BJ (cell line): ENCODE data around the gene TRIM46. TPM values are rescaled to one million over a fixed set of nuclear protein-coding genes. Genes with fewer than 3 reads are reported as not detected.
A peak's percentile ranks its signal among the peaks of the same experiment; 100 is the strongest.
"Not testable (repeated sequence)": the region's sequence is repeated elsewhere in the genome, so short reads cannot be mapped to it uniquely, and the experiment has no call there.

Source experiments
- CTCF ChIA-PET: fragments of 350-600 bp; formaldehyde crosslinking; extraction: SDS; loops from one replicate; lab custom pipeline; 2021; ENCODE audit warnings: antibody characterized with exemption, inconsistent platforms; lab: Yijun Ruan, JAX
- POLR2A ChIA-PET: fragments of 300-600 bp; sonication (Branson Sonifier 250); formaldehyde crosslinking; extraction: SDS; loops from one replicate; lab custom pipeline; 2021; ENCODE audit warnings: antibody characterized with exemption; lab: Charles Lee
- DNase-seq: peaks from one replicate; pipeline ENCODE4 v3.0.0-alpha.2; 2011; ENCODE audit warnings: low read depth
- H3K27me3 ChIP-seq: 2 replicates; pipeline ENCODE4 v1.6.0; 2011; ENCODE audit warnings: low read length; ENCODE audit not compliant: control insufficient read depth, insufficient read depth
- H3K36me3 ChIP-seq: 2 replicates; pipeline ENCODE4 v1.5.1; 2011; ENCODE audit warnings: low read length; ENCODE audit not compliant: control insufficient read depth, insufficient read depth
- H3K4me3 ChIP-seq: 2 replicates; pipeline ENCODE4 v1.5.1; 2011; ENCODE audit warnings: low read depth, mild to moderate bottlenecking, control low read depth, low read length
- CTCF ChIP-seq: IDR thresholded peaks from 2 replicates; pipeline ENCODE4 v1.5.1; 2011; ENCODE audit warnings: low read depth, mild to moderate bottlenecking, control low read depth, inconsistent platforms, low read length, moderate library complexity; ENCODE audit not compliant: insufficient read depth
- polyA plus RNA-seq: library from polyadenylated mRNA; depleted of rRNA; stranded (reverse); fragments of >200 nt; gene quantifications from 2 replicates; pipeline ENCODE4 v1.2.3, GENCODE V29; 2011

The TRIM46 gene
- polyA plus RNA-seq, 1 experiment = 5.4 TPM

DNA sequence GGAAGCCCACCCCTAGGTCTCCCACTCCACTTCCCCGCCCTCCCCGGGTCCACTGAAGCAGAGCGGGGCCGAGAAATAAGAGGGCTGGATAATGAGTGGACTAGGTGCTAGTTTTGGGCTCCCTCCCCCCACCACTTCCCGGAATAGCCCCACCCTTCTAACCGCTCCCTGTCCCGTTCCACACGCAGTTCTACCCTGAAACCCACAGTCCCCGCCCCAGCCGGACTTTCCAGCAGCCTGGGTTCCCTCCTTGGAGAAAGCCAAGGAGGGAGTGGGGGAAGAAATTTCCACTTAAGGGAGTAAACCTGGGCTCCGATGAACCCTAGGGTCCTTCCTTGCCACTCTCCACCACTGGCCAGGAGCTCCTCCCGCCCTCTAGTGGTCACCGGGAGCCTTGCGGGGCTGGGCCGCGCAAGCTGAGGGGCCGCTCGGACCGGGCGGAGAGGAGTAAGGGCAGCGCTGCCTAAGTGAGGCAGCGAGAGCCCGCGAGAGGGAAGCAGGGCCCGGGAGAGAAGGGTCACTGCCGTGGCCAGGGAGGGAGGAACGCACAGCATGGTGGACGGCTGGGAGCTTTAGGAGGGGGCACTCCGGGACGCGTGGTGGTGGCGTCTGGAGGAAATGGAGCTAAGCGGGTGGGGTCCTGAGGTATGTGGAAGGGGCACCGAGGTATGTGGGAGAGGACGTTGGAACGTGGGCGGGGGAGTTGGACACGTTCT is 19.8 kb downstream of the TRIM46 start:
- TF ChIP-seq CTCF = peak; percentile 99
- Histone ChIP-seq H3K36me3 (peaks cover 10% of the 10 kb centered on the region), H3K4me3 (peak overlapping the region; percentile 64), H3K27me3 (no peaks in the 10 kb centered on the region)
- DNase-seq = peak; percentile 76
- ChIA-PET POLR2A (no interaction called here), CTCF (interaction anchor here (0.5 to 7.5 kb wide), 21 partner anchors 9 to 1580 kb away, joined by 3 to 147 read pairs (median 4); partner anchors contain the start of genes KRTCAP2, MTX1, THBS3 and TRIM46)

GRCh38 chr1:155193991-155194240 is 20.3 kb downstream of the TRIM46 start:
- H3K27me3 ChIP-seq, DNase-seq, POLR2A ChIA-PET: not testable (repeated sequence)
- H3K4me3 ChIP-seq = peak overlapping the region; percentile 64
- CTCF ChIA-PET = interaction anchor here (0.5 to 7.5 kb wide), 21 partner anchors 8 to 1580 kb away, joined by 3 to 147 read pairs (median 4); partner anchors contain the start of genes KRTCAP2, MTX1, THBS3 and TRIM46
- H3K36me3 ChIP-seq = peaks cover 11% of the 10 kb centered on the region

DNA sequence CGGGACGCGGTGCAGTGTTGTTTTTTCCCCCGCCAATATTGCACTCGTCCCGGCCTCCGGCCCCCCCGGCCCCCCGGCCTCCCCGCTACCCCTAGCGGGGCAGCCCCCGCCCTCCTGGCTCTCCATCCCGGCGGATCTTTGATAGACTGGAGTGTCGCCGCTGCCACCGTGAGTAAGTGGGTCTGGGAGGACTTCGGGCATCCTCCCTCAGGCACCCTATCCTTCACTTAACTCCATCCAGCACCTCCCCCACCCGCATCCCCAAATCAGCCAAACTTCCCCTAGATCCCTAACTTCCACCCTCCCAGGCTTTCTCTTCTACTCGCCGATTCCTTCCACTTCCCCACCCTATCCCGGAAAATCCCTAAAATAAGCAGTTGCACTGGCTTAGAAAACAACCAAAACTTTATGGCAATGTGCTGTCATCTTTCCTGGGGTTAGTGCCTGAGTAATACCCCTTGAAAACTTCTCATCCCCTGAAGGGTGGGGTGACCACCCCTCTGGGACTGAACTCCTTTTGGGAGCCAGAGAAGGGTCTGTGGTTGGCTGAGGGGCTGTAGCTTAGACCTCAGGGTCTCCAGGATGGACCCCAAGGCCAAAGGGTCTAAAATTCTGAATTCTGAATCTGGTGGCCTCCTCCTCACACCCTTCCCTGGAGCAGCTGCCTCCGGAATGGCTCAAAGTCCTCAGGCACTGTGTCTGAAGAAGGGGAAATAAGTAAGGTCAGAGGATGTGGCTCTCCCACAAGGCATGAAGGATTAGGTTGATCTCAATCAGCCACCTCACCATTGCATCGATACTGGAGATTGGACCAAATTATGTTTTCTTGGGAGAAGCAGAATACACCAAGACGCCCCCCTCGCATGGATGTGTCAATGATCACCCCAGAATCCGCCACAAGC is 21.8 kb downstream of the TRIM46 start:
- DNase-seq = no peak
- no peak for TF ChIP-seq CTCF
- POLR2A ChIA-PET = interaction anchor here (0.9 kb wide), 1 partner anchor 60 kb away, joined by 8 read pairs; no protein-coding TSS in a partner anchor
- peaks cover 15% of the 10 kb centered on the region for H3K36me3 ChIP-seq
- H3K4me3 ChIP-seq = peak overlapping the region; percentile 64
- H3K27me3 ChIP-seq = no peaks in the 10 kb centered on the region
- CTCF ChIA-PET = interaction anchor here (1.2 to 7.5 kb wide), 3 partner anchors 10 to 28 kb away, joined by 6 to 147 read pairs (median 79); partner anchors contain the start of genes KRTCAP2, MTX1, THBS3 and TRIM46

GRCh38 chr1:155196103-155196892 is 22.6 kb downstream of the TRIM46 start:
- Histone ChIP-seq H3K27me3 (no peaks in the 10 kb centered on the region), H3K36me3 (peaks cover 20% of the 10 kb centered on the region), H3K4me3 (peak overlapping the region; percentile 64)
- TF ChIP-seq CTCF = no peak
- ChIA-PET CTCF (interaction anchor here (5.1 to 7.5 kb wide), 2 partner anchors 9 to 20 kb away, joined by 79 to 147 read pairs; partner anchors contain the start of genes KRTCAP2, MTX1, THBS3 and TRIM46), POLR2A (no interaction called here)
- no peak for DNase-seq

GRCh38 chr1:155196893-155197638 is 23.4 kb downstream of the TRIM46 start:
- TF ChIP-seq CTCF = no peak
- Histone ChIP-seq H3K27me3 (no peaks in the 10 kb centered on the region), H3K36me3 (peaks cover 20% of the 10 kb centered on the region), H3K4me3 (no peak overlapping the region)
- DNase-seq = no peak
- POLR2A ChIA-PET = no interaction called here
- CTCF ChIA-PET = interaction anchor here (0.7 to 7.5 kb wide), 4 partner anchors 9 to 30 kb away, joined by 3 to 79 read pairs (median 5); partner anchors contain the start of genes KRTCAP2, MTX1 and THBS3
